ENCODE data around the gene C1orf21.

DNA sequence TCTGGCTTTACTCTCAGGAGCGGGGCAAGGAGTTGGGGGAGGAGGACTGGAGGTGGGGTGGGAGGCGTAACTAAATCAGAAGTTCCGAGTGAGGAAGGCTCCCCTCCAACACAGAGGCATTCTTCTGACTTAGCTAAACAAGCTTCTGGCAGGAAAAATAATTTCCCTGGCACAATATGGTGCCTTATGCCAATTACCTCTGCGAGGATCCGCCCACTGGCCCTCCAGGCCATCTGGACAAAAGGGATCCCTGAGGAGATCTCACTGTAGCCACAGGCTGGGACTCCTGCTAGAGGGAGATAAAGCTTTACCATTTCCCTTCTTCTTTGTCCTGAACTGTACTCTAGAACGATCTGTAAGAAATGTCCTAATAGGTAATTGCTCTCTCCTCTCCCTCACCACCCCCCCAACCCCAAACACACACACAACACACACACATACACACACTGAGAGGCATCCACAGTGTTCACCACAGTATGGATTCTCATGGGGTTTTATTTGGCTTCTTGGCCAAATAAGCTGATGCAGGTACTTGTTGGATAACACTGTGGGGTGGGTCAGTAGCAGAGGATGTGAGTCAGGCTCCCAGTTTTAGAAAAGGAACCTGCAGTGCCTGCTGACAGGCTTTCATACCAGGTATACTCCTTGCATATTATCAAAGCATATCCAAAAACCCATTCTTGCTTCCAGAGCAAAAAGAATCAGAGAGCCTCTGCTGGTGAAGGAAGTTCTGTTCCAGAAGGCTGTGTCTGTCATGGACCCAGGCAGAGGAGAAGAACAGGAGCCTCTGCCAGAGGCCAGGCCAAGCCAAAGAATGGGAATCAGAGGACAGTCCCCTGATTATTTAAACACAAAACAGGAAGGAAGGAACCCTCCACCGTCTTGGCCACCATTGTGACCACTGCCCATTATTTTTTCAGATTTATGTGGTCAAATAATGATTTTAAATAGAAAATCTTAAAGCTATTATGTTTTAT, 169.1 kb downstream of the C1orf21 start:
- TF ChIP-seq POLR2A (IDR thresholded peaks at IDR 0.05; ENCODE audit: low read depth, low read length) (no peak), POU2F2 (IDR thresholded peaks at IDR 0.05; ENCODE audit: low read depth, low read length) (no peak)

Data from GM12891 (cell line).